NCI-H2081 treated with DMSO at 0.1 percent for 48 hours (cell line): Measurements from ENCODE around the gene GCN1.

ENCODE experiments used
- DNase-seq: peaks from one replicate; lab custom pipeline; 2025; lab: John Stamatoyannopoulos, UW

Gene GCN1

DNA sequence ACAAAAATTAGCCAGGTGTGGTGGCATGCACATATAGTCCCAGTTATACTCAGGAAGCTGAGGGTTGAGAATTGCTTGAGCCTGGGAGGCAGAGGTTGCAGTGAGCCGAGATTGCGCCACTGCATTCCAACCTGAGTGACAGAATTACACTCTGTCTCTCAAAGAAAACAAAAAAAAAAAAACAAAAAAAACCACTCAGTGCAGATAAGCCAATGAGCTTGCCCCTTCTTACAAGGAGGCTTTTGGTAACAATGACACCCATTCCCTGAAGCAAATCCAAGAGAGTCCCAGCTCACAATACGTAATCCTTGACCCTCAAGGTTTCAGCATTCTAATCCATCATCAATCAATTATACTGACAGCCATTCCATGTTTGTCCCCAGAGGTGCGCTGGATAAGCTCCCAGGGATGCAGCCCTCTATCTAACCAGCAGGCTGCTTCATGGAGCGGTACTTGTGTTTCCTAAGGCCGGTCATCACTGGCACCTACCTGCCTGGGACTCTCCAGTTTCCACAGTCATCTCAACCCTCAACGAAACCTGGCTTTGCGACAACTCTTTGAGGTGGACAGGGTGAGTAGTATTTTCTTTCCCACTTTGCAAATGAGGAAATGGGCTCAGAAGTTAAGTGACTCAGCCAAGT, 12.4 kb downstream of the GCN1 start:
- DNase-seq, result no peak

DNA sequence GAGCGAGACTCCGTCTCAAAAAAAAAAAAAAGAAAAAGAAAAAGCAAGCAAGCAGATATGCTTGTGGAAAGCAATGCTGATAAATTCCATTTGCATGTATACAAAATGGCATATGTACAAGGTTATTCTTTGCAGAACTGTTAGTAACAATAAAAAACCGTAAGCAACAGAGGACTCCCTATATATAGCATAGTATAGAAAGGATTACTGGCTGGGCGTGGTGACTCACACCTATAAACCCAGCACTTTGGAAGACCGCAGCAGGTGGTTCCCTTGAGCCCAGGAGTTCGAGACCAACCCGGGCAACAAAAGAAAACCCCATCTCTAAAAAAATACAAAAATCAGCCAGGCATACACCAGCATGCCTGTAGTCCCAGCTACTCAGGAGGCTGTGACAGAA, 13.5 kb downstream of the GCN1 start:
- DNase-seq, result no peak

DNA sequence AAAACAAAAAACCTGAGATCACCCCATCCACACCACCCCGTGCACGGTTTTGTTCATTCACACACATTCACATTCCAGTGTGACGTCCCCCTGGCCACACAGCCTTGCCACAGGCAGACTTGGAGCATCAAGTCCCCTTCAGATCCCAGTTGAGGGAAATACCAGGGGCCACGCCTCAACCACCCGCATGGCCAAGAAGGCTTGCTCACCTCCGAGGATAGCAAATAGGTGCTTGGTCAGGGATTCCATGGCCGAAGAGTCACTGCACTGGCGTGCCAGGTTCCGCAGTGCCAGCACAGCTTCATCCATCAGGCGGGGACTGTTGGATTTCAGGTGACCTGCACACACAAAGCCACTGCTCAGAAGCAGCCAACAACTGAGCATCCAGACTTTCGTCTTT, 19.0 kb downstream of the GCN1 start:
- DNase-seq, result no peak

DNA sequence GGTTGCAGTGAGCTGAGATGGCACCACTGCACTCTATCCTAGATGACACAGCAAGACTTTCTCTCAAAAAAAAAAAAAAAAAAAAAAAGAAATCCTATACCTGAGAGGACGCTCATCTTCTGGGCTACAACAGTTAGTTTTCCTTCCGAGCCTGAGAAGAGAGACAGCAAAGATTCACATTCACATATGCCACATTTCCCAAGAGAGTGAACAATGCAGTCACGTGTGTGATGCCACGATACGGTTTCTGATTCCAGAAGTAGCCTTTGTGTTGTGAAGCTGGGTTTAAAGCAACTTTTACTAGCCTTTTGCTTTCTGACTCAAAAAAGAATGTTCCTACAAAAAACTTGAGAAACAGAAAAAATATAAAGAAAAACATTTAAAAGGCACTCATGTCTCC, 19.5 kb downstream of the GCN1 start:
- DNase-seq, result no peak

- no peak for DNase-seq
Observed at GRCh38 chr12:120172053-120172452, 22.5 kb downstream of the GCN1 start.

GRCh38 chr12:120170631-120171030, 23.9 kb downstream of the GCN1 start:
- DNase-seq, result no peak

DNA sequence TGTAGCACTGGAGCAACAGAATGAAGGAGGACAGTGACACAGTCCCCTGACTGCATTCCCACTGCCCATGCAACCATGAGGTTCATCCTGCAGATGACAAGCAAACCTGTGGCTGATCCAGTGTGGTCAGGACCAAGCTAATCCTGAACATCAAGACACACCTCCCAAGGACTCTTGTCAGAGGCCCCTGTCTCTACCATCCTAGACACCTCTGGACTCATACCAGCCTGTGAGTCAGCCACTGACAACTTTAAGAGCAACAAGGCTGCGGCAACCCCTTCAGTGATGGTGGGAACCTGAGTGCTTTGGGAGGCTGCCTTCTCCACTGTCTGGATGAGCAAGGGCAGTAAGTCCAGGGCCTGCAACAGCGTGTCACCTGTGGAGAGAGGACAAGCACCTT, 24.6 kb downstream of the GCN1 start:
- no peak for DNase-seq

- DNase-seq, result no peak
Observed at GRCh38 chr12:120168337-120168736, 26.2 kb downstream of the GCN1 start.

DNA sequence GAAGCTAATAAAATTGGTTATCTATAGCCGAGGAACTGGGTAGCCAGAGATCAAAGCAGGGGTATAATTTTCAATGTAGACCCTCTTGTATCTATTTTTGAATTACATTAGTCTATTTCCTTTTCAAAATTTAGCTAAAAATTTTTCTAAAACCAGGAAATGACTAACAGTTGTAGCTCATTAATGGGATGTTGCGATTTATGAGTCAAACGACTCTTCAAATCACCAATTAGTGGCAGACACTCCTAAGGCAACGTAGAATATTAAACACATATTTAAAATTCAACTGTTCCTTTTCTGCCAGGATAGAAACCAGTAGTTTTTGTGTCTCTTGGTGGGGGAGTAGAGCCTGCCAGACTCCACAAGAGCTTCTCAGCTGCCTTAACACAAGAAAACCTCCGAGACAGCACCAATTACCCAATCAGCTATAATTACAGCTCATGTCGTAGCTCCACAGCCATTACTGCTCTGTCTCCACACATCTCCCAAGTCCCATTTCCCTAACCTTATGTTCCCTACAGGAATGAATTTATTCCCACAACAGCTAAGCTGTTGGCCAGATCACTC, 26.9 kb downstream of the GCN1 start:
- DNase-seq, result no peak

DNA sequence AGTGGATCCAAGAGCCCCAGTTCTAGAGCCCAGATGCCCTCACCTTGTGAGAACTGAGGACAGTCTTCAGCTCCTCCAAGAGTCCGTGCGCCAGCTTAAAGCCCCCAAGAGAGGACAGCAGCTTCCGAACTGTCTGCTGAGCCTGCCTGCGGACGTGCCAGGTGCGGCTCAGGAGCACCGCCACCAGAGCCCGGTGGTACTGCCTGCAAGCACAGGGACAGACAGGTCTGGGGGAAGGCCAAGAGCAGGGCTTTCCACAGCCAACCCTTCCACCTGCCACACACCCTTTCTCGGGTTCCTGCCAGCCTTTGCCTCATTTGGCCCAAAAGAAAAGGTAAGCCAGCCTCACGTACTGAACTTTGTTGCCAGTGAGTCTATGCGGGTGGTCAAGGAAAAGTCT, 30.2 kb downstream of the GCN1 start:
- no peak for DNase-seq

DNA sequence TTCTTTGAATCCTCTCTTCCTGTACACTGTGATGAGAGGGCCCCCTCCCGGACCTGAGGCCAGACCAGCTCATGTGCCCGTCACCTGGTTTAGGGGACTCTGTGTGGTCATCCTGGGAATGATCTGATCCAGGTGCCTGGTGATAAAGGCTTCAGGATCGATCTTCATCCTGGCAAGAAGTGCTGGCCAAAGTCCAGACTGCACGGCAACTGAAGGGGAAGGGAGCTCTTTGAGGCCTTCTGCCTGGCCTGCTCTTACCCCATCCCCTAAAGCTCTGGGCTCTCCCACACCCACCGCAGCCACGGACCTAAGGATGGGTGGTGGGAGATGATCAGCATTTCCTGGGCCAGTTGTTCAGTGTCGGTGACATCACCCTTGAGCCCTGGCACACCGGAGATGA, 31.8 kb downstream of the GCN1 start:
- DNase-seq, result no peak

DNA sequence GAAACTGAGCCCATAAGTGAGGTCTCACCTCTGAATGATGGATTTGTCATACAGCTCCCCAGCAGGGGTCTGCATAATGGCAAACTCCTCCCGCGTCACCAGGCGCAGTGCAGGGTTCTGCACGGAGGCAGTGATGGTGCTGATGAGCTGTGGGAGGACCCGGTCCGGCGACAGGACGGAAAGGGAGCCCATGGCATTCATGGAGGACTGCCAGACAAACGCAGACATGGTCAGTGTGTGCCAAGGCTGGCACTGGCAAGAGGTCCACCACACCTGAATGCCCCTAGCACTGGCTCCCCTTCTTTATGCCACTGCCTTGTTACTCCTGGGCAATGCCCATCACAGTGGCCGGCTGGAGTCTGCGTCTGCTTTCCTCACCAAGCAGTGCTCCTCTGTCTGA, 32.7 kb downstream of the GCN1 start:
- DNase-seq, result no peak

GRCh38 chr12:120159509-120160237, 34.8 kb downstream of the GCN1 start:
- DNase-seq, result no peak

DNA sequence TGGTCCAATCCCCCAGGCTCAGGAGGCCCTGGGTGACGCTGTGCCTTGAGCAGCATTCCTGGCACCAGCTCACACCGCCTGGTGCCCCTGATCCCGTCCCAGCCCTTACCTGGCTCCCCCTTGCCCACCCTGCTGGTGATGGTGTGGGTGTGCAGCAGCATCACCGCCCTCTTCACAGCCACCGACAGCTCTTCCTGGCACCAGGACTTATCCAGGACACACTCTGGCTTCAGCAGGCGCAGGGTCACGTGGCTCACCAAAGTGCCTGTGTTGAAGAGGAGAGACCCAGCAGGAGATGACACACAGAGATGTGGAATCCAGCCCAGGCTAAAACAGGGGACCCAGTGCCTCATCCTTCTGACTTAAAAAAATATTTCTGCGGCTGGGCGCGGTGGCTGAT, 36.2 kb downstream of the GCN1 start:
- no peak for DNase-seq

DNA sequence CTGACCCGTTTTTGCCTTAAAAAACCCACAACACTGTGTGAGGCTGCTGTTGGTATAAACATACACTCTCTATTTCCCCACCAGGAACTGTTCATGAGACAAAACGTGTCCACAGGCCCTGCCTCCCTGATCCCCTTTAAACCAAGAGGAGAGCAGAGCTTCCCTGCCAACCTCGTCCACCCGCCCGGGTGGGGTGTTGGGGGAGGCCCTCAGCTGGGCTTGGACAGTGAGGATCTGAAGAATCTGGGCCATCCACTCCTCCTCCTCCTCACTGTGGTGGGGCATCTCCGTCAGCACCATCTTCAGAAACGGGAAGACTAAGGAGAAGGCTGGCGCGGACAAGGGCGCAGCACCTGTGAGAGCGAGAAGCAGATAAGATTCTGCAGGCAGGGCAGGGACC, 36.8 kb downstream of the GCN1 start:
- no peak for DNase-seq

- DNase-seq, result no peak
Observed at GRCh38 chr12:120156315-120157259, 37.9 kb downstream of the GCN1 start.

- no peak for DNase-seq
Observed at GRCh38 chr12:120155072-120155471, 39.4 kb downstream of the GCN1 start.

- no peak for DNase-seq
Observed at GRCh38 chr12:120150919-120151525, 43.5 kb downstream of the GCN1 start.

- no peak for DNase-seq
Observed at GRCh38 chr12:120148011-120148410, 46.5 kb downstream of the GCN1 start.

DNA sequence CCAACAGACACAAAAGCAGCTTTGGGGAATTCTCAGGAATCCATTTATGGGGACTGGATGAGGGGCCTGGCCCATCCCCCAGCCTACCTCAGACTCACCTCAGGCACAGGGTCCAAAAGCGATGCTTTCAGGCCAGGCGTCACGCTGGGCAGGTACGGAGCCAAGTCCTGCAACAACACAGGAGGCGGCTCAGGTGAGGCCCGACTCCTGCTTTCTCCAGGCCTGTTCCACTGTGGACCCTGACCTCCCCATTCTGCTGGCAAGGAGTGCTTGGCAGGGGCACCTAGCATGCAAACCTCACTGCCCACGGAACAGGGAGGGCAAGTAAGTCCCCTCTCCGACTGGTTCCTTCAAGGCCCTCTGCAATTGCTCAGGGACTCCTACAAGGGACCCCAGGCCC, 49.4 kb downstream of the GCN1 start:
- DNase-seq, result no peak

DNA sequence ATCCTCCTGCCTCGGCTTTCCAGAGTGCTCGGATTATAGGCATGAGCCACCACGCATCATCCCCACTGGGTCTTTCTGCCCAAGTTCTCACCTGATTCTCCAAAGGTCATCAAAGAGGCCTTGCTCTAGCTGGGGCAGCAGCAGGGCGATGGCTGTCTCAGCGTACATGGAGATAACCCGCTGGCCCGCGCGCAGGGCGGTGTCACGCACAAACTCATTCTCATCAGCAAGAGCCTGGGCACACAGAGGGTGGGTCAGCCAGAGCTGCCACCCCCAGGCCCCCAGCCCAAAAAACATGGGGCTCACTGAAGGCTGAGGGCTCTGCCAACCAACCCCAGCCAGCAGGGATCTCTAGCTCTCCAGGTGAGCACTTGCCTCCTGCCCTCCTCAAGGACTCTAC, 50.3 kb downstream of the GCN1 start:
- no peak for DNase-seq

GRCh38 chr12:120142231-120142877, 52.2 kb downstream of the GCN1 start:
- DNase-seq, result no peak
